T follicular helper cell (primary cell): ENCODE data around the gene TFDP1.

ENCODE experiments used
- DNase-seq: peaks from one replicate; pipeline ENCODE4 v3.0.0-alpha.2; 2020; ENCODE audit warnings: low read depth

Gene TFDP1

DNA sequence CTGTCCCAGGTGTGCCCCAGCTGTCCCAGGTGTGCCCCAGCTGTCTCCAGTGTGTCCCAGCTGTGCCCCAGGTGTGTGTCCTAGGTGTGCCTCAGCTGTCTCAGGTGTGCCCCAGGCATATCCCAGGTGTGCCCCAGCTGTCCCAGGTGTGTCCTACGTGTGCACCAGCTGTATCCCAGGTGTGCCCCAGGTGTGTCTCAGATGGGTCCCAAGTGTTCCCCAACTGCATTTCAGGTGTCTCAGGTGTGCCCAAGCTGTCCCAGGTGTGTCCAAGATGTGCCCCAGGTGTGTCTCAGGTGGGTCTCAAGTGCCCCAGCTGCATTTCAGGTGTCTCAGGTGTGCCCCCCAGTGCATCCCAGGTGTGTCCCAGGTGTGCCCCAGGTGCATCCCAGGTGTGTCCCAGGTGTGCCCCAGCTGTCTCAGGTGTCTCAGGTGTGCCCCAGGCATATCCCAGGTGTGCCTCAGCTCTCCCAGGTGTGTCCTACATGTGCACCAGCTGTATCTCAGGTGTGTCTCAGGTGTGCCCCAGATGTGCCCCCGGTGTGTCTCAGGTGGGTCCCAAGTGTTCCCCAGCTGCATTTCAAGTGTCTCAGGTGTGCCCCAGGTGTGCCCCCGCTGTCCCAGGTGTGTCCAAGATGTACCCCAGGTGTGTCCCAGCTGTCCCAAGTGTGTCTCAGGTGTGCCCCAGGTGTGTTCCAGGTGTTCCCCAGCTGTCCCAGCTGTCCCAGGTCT is 81.2 kb downstream of the TFDP1 start:
- DNase-seq: no peak

DNA sequence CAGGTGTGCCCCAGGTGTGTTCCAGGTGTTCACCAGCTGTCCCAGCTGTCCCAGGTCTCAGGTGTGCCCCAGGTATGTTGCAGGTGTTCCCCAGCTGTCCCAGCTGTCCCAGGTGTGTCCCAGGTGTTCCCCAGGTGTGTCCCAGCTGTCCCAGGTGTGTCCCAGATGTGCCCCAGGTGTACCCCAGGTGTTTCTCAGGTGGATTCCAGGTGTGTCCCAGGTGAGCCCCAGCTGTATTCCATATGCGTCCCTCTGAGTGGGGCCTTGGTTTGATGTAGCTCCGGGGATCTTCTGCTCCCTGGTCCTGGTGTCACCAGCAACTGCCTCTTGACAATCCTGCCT is 81.7 kb downstream of the TFDP1 start:
- DNase-seq: no peak

DNA sequence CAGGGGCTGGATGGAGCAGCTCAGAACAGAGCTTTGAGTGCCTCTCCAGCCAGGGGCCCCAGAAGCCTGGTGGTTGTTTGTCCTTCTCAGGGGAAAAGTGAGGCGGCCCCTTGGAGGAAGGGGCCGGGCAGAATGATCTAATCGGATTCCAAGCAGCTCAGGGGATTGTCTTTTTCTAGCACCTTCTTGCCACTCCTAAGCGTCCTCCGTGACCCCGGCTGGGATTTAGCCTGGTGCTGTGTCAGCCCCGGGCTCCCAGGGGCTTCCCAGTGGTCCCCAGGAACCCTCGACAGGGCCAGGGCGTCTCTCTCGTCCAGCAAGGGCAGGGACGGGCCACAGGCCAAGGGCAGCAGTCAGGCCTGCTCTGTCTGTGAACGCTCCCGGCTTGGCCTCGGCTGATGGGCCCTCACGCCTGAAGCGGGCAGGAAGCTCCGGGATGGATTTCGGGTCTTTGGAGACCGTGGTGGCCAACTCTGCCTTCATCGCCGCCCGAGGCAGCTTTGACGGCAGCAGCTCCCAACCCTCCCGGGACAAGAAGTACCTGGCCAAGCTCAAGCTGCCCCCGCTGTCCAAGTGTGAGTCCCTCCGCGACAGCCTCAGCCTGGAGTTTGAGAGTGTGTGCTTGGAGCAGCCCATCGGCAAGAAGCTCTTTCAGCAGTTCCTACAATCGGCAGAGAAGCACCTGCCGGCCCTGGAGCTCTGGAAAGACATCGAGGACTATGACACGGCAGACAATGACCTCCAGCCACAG is 82.6 kb downstream of the TFDP1 start, which contains the start of gene GRK1:
Gene GRK1 (plus strand): TSS at position 269 of the 751 bp plus-strand sequence. CDS start 168 bp downstream, at position 437.
- DNase-seq: no peak

DNA sequence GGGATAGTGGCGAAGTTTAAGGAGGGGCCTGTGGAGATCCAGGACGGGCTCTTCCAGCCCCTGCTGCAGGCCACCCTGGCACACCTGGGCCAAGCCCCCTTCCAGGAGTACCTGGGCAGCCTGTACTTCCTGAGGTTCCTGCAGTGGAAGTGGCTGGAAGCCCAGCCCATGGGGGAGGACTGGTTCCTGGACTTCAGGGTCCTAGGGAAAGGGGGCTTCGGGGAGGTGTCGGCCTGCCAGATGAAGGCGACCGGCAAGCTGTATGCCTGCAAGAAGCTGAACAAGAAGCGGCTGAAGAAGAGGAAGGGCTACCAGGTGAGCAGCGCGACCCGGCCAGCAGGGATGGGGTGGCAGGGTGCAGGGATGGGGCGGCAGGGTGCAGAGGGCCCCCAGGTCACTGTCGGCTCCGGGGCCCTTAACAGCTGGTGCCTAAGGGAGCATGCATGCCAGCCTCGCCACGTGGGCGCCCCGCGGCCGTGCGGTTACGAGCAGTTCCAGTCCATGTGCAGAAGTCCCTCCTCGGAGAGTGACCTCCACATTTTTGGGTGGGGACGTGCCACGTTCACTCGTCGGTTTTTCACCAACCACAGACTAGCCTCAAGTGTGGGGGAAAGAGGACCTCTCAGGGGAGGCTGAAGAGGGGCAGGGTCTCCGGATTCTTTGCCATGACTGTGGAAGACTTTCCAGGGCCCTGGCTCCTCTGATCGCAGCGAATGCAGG is 83.4 kb downstream of the TFDP1 start:
- no peak for DNase-seq

DNA sequence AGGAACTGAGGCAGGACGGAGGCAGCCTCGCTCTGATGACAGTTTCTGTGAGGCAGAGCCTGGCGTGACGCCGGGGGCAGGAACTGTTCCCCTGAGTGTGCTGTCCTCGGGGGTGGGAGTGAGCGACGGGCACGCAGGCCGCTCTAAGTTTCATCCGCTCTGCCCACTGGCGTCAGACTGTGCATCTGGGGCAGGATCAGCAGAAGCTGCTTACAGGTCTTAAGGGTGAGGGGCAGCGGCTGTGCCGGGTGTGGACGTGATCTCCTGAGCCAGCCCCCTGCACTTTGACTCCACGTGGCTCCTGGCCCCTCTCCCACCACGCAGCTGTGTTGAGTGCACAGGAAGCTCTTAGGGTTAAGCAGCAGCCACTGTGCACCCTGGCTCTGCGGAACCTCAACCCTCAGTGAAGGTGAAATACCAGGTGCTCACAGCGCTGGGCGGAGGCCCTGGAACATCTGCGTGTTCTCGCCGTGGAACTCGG is 84.0 kb downstream of the TFDP1 start:
- DNase-seq: no peak

DNA sequence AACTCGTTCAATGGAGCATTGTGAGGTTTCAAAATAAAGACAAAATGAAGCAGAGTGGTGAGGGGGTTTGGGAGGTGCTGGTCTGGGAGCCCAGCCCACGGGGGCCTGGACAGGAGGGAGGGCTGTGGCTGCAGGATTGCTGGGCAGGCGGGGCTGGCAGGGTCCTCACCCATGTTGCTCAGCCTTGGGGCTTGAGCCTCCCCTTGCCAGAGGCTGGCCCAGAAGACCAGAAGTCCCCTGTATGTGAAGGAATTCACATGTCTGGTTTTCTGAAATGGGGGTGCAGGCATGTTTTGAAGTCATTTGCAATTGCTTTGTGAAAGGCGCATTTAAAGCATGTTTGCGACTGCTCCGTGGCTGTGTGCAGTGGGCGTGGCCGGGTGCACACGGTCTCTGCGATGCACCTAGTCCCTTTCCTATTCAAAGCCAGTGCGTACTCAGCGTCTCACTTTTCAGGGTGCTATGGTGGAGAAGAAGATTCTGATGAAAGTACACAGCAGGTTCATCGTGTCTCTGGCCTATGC is 84.7 kb downstream of the TFDP1 start:
- no peak for DNase-seq

DNA sequence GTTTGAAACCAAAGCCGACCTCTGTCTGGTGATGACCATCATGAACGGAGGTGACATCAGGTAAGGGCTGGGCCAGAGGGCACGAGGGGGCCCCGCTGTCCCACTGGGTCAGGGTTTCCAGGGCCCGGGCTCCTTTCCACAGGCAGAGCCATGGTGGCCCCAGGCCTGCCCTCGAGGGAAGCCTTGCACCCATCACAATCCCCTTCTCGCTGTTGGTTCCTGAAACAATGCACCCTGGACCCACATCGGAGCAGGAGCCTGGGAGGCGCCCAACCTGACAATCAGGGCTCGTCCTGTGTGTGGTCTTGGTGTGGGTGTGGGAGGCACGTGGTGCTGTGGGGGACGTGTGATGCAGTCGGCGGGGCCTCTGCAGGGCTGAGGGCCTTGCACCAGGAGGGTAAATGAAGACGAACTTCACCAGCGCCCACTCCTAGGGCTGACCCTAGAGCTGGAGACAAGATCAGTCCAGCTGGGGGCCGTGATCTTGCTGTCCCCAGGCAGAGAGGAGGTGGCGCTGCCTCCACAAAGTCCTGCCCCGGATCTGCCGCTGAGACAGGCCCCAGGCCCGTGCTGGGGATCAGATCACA is 85.3 kb downstream of the TFDP1 start:
- no peak for DNase-seq

DNA sequence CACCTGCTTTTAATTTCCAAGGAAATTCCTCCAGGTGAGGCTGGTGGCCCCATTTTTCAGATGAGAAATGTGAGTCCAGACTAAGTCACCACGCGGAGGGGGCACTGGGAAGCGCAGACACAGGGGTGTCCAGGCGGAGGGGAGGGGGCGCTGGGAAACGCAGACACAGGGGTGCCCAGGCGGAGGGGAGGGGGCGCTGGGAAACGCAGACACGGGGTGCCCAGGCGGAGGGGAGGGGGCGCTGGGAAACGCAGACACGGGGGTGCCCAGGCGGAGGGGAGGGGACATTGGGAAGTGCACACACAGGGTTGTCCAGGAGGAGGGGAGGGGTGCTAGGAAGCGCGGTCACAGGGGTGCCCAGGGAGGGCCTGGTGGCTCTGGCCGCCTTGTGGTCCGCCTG is 86.0 kb downstream of the TFDP1 start:
- DNase-seq: no peak

DNA sequence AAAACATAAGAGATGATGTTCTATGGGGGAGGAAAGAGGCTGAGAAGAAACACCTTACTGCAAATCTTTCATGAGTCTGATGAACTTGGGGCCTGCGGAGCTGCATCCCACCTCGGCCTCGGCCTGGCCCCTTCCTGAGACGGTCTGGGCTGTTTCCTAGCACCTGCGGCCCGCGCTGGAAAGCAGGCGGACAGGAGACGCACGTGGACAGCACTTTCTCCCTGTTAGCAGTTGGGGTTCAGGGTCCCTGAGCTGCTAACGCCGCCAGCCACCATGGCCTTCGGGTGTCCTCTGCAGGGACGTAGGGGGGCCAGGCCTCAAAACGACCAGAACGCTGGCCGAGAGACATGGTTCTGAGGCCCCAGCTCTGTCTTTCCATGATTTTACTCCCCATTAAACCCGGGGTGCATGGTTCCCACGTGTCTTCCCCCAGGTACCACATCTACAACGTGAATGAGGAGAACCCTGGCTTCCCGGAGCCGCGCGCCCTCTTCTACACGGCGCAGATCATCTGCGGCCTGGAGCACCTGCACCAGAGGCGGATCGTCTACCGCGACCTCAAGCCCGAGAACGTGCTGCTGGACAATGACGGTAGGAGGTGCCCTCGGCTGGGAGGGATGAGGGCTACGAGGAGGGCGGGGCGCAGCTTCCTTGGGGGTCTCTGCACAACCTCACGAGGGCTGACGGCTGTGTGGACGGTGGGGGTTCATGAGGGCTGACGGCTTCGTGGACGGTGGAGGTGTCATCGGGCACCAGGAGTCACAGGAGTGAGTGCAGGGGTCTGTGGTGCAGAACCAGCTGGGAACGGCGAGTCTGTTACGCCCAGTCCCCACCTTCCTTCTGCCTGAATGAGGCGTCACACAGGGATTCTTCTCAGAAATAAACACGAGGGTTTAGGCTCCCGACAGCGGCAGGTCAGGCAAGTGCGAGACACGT is 86.8 kb downstream of the TFDP1 start:
- no peak for DNase-seq

DNA sequence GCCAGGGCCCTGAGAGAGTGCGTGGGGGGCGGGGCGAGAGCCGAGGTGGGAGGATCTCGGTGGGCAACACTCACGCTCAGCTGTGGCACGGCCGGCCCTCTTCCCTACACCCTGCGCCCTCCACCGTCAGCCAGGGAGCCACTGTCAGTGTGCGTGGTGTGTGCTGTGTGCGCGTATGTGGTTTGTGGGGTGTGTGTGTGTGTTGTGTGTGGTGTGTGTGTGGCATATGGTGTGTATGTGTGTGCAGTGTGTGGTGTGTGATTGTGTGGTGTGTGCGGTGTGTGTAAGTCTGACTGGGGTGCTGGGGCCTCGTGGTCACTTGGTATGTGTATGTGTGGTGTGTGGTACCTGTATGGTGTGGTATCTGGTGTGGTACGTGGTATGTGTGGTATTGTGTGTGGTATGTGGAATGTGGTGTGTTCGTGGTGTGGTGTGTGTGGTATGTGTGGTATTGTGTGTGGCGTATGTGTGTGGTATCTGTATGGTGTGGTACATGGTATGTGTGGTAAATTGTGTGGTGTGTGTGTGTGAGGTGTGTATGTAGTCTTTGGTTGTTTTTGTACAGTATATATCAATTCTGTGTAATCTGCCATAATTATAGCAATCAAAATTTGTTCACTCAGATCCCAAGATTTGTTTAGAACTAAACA is 87.6 kb downstream of the TFDP1 start:
- DNase-seq: no peak
